Parathyroid adenoma (tissue), 2 donors: ENCODE measurements around the gene ETS2.

Experiments
- H2AFZ ChIP-seq: fragments of 300-600 bp; sonication (generic); one replicate; pipeline ENCODE4 v1.7.0; 2017; ENCODE audit warnings: antibody characterized with exemption, mild to moderate bottlenecking
- H3K27ac ChIP-seq: fragments of 300-600 bp; sonication (generic); one replicate; pipeline ENCODE4 v1.7.0; 2017
- H3K27me3 ChIP-seq: fragments of 300-600 bp; sonication (generic); one replicate; pipeline ENCODE4 v1.7.0; 2017; ENCODE audit warnings: low read length; ENCODE audit not compliant: control insufficient read depth, insufficient read depth
- H3K36me3 ChIP-seq: fragments of 300-600 bp; sonication (generic); one replicate; pipeline ENCODE4 v1.7.0; 2017; ENCODE audit warnings: low read length; ENCODE audit not compliant: control insufficient read depth, insufficient read depth
- H3K4me1 ChIP-seq: fragments of 300-600 bp; sonication (generic); one replicate; pipeline ENCODE4 v1.7.0; 2017; ENCODE audit warnings: control low read depth
- H3K4me2 ChIP-seq: fragments of 300-600 bp; sonication (generic); one replicate; pipeline ENCODE4 v1.7.0; 2017; ENCODE audit warnings: low read length
- H3K4me3 ChIP-seq: fragments of 300-600 bp; sonication (generic); one replicate; pipeline ENCODE4 v1.7.0; 2017; ENCODE audit warnings: low read depth, low read length
- H3K79me2 ChIP-seq: fragments of 300-600 bp; sonication (generic); one replicate; pipeline ENCODE4 v1.7.0; 2017; ENCODE audit warnings: control low read depth
- H3K9ac ChIP-seq: fragments of 300-600 bp; sonication (generic); one replicate; pipeline ENCODE4 v1.7.0; 2017; ENCODE audit warnings: mild to moderate bottlenecking
- H3K9me3 ChIP-seq: fragments of 300-600 bp; sonication (generic); one replicate; pipeline ENCODE4 v1.7.0; 2017; ENCODE audit warnings: low read length; ENCODE audit not compliant: control insufficient read depth
- TF ChIP-seq, protein P1 (sequence below): fragments of 300-600 bp; sonication (generic); IDR thresholded peaks from one replicate; pipeline ENCODE4 v1.7.0; 2017; ENCODE audit warnings: antibody characterized with exemption, mild to moderate bottlenecking
- donor health status: primary hyperparathyroidism.

ETS2 gene

DNA sequence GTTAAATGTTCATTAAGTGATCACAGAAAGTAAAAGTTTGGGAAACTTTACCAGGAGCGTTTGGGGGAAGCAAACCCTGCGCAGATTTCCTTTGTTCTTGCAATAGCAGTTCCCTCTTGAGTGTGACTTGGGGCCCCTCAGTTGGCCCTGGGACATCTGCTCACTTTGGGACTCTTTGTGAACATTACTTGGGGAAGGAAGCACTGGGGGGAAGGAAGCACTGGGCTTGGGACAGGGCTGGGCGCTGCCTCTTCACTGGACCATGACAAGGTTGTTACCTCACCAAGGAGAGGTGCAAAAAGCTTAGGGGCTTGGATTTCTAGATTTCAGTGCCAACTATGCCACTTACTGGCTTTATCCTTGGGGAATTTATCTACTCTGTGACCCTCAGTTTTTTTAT, 63.5 kb downstream of the ETS2 start:
- no peak overlapping the region for H3K9ac ChIP-seq
- H3K4me2 ChIP-seq = no peak overlapping the region
- H3K27me3 ChIP-seq = no peaks in the 10 kb centered on the region
- no peaks in the 10 kb centered on the region for H3K4me1 ChIP-seq
- H3K27ac ChIP-seq = no peak overlapping the region
- no peaks in the 10 kb centered on the region for H3K9me3 ChIP-seq
- TF ChIP-seq, protein P1, sequence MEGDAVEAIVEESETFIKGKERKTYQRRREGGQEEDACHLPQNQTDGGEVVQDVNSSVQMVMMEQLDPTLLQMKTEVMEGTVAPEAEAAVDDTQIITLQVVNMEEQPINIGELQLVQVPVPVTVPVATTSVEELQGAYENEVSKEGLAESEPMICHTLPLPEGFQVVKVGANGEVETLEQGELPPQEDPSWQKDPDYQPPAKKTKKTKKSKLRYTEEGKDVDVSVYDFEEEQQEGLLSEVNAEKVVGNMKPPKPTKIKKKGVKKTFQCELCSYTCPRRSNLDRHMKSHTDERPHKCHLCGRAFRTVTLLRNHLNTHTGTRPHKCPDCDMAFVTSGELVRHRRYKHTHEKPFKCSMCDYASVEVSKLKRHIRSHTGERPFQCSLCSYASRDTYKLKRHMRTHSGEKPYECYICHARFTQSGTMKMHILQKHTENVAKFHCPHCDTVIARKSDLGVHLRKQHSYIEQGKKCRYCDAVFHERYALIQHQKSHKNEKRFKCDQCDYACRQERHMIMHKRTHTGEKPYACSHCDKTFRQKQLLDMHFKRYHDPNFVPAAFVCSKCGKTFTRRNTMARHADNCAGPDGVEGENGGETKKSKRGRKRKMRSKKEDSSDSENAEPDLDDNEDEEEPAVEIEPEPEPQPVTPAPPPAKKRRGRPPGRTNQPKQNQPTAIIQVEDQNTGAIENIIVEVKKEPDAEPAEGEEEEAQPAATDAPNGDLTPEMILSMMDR = no peak
- no peak overlapping the region for H3K4me3 ChIP-seq
- H3K36me3 ChIP-seq = no peaks in the 10 kb centered on the region
- H3K79me2 ChIP-seq = no peaks in the 10 kb centered on the region
- H2AFZ ChIP-seq = no peak overlapping the region

- Histone ChIP-seq H3K36me3 (no peaks in the 10 kb centered on the region), H3K27ac (no peak overlapping the region), H3K4me3 (no peak overlapping the region), H3K4me2 (no peak overlapping the region), H2AFZ (no peak overlapping the region), H3K9ac (no peak overlapping the region), H3K27me3 (no peaks in the 10 kb centered on the region), H3K4me1 (no peaks in the 10 kb centered on the region), H3K9me3 (no peaks in the 10 kb centered on the region), H3K79me2 (no peaks in the 10 kb centered on the region)
- TF ChIP-seq, protein P1 = no peak
Measured at GRCh38 chr21:38869946-38870345, 64.2 kb downstream of the ETS2 start.
